Measurements from ENCODE around the gene UBL4A. TPM values are rescaled to one million over a fixed set of nuclear protein-coding genes. Genes with fewer than 3 reads are reported as not detected.

Gene UBL4A
- total and polyA plus RNA-seq, 2 donors (not counting 3 experiments of a cell fraction or from before 2014, with no cell fraction given), result 25.3 to 31.4 TPM

- H4K20me1 ChIP-seq (replicated peaks; ENCODE audit: control insufficient read depth, extremely low read depth, insufficient read depth, low read length), result no peaks in the 10 kb centered on the region
- H3K9ac ChIP-seq (replicated peaks; ENCODE audit: extremely low read depth, insufficient read depth, low read length), result no peak overlapping the region
- no peak overlapping the region for H2AFZ ChIP-seq (ENCODE audit: low read depth, low read length)
- H3K4me3 ChIP-seq (replicated peaks in 1 of 3; ENCODE audit: insufficient read depth in 1 of 3, low read depth in 1 of 3, low read length in 3 of 3), result no peak overlapping the region
- TF ChIP-seq JUN (IDR thresholded peaks at IDR 0.05; ENCODE audit: borderline replicate concordance, insufficient read depth, insufficient read length, low read depth), result no peak
- no peak for TF ChIP-seq MAX (IDR thresholded peaks at IDR 0.05; ENCODE audit: insufficient read depth, insufficient read length)
- TF ChIP-seq GATA2 (IDR thresholded peaks at IDR 0.05; ENCODE audit: insufficient read depth, insufficient read length, low read depth, low read length), result no peak
- TF ChIP-seq EZH2 (IDR thresholded peaks at IDR 0.05; ENCODE audit: borderline replicate concordance, low read depth, low read length, severe bottlenecking), result no peak
- TF ChIP-seq CTCF (IDR thresholded peaks at IDR 0.05; ENCODE audit: extremely low read depth in 1 of 2, insufficient read depth in 1 of 2, low read depth in 1 of 2, low read length in 2 of 2), result no peak
- no peak for TF ChIP-seq FOS (IDR thresholded peaks at IDR 0.05; ENCODE audit: borderline replicate concordance, insufficient read depth, low read length)
- TF ChIP-seq POLR2A (IDR thresholded peaks at IDR 0.05; ENCODE audit: low read depth, low read length), result no peak
- no peak for TF ChIP-seq POLR2AphosphoS5 (IDR thresholded peaks at IDR 0.05; ENCODE audit: insufficient read depth, low read depth, low read length)
- TF ChIP-seq MYC (IDR thresholded peaks at IDR 0.05; ENCODE audit: low read depth, low read length), result no peak
- H3K36me3 ChIP-seq (ENCODE audit: control insufficient read depth in 2 of 2, extremely low read depth in 1 of 2, insufficient read depth in 2 of 2, low read length in 2 of 2), result no peaks in the 10 kb centered on the region
- no peak overlapping the region for H3K27ac ChIP-seq (ENCODE audit: insufficient read depth, low read depth, low read length)
- H3K4me2 ChIP-seq (ENCODE audit: insufficient read depth, low read length), result no peak overlapping the region
- intact Hi-C loops (cut with micrococcal nuclease) (no loop called here), dilution Hi-C loops (cut with MboI; ENCODE audit: extremely low pct_ligation_motif_present, low sequenced_read_pairs) (no loop called here)
- no peaks in the 10 kb centered on the region for H3K27me3 ChIP-seq (ENCODE audit: control insufficient read depth in 2 of 2, insufficient read depth in 2 of 2, low read length in 2 of 2)
- POLR2A ChIA-PET, result no interaction called here
- H3K79me2 ChIP-seq (ENCODE audit: control insufficient read depth, insufficient read depth, low read length), result no peaks in the 10 kb centered on the region
- CTCF ChIA-PET, result no interaction called here
- BruUV-seq (replicated peaks), result no TSS peak
- no peak for FAIRE-seq
- H3K9me3 ChIP-seq (replicated peaks; ENCODE audit: control insufficient read depth, insufficient read depth, low read length), result no peaks in the 10 kb centered on the region
- no peaks in the 10 kb centered on the region for H3K9me1 ChIP-seq (replicated peaks; ENCODE audit: control insufficient read depth, extremely low read depth, insufficient read depth, low read length)
- peaks cover 6% of the 10 kb centered on the region for H3K4me1 ChIP-seq (ENCODE audit: control insufficient read depth, extremely low read depth, insufficient read depth, low read length)
- DNase-seq (ENCODE audit: low read depth, low spot score), result no peak
Observed at GRCh38 chrX:154506483-154507332, 20.3 kb upstream of the UBL4A start.
